Kidney (tissue), 14 donors: ENCODE data around the gene LRFN4. TPM values are rescaled to one million over a fixed set of nuclear protein-coding genes. Genes with fewer than 3 reads are reported as not detected.

ENCODE experiments used
- DNase-seq, 5 donors: peaks; one replicate each; pipeline ENCODE4 v3.0.0-alpha.2; 2013 to 2020
- FAIRE-seq: peaks from 2 replicates; lab custom pipeline; 2012; peaks lifted over from hg19 to GRCh38; lab: Jason Lieb, UNC
- H3K27ac ChIP-seq, 2 donors: one replicate each; pipeline ENCODE4 v1.7.0; 2013; ENCODE audit warnings: low read depth in 2 of 2, low read length in 2 of 2, inconsistent platforms in 1 of 2
- H3K27me3 ChIP-seq: one replicate; pipeline ENCODE4 v1.7.1; 2013; ENCODE audit warnings: low read length, inconsistent platforms; ENCODE audit not compliant: control insufficient read depth, insufficient read depth
- H3K36me3 ChIP-seq, 3 donors: one replicate each; pipeline versions ENCODE4 v1.7.0 to v1.7.1; 2013; ENCODE audit warnings: low read length in 3 of 3, control low read depth in 1 of 3, inconsistent platforms in 1 of 3; ENCODE audit not compliant: insufficient read depth in 3 of 3, control insufficient read depth in 2 of 3
- H3K4me1 ChIP-seq, 3 donors: one replicate each; pipeline versions ENCODE4 v1.7.0 to v1.7.1; 2013; ENCODE audit warnings: low read length in 3 of 3, inconsistent platforms in 1 of 3, low read depth in 1 of 3; ENCODE audit not compliant: control insufficient read depth in 2 of 3, insufficient read depth in 2 of 3
- H3K4me3 ChIP-seq, 3 donors: one replicate each; pipeline versions ENCODE4 v1.7.0 to v1.8.1; 2013; ENCODE audit warnings: low read length in 3 of 3, control low read depth in 1 of 3, inconsistent platforms in 1 of 3
- H3K9ac ChIP-seq, 3 donors: one replicate each; pipeline versions ENCODE4 v1.7.0 to v1.7.1; 2013; ENCODE audit warnings: low read length in 3 of 3, control low read depth in 1 of 3, inconsistent platforms in 1 of 3
- H3K9me3 ChIP-seq, 3 donors: one replicate each; pipeline versions ENCODE4 v1.7.0 to v1.7.1; 2013; ENCODE audit warnings: low read length in 3 of 3, control low read depth in 1 of 3, inconsistent platforms in 1 of 3; ENCODE audit not compliant: control insufficient read depth in 2 of 3, insufficient read depth in 1 of 3
- CTCF ChIP-seq: IDR thresholded peaks from 3 replicates; pipeline ENCODE4 v1.5.1; 2012; ENCODE audit warnings: mild to moderate bottlenecking, moderate library complexity, borderline replicate concordance; ENCODE audit not compliant: insufficient read depth; ENCODE audit errors: extremely low read depth
- intact Hi-C: fragments of 100-400 bp; cut with DNase I; formaldehyde crosslinking; loops from one replicate; pipeline ENCODE4 v1.11.1; 2022
- polyA plus RNA-seq: library from polyadenylated mRNA; stranded (reverse); fragments of 350-450 nt; fragmentation: Illumina TruSeq; extraction: RNeasy Lipid Tissue Mini Kit (QIAGEN cat#74804); gene quantifications from one replicate; pipeline ENCODE4 v1.2.3, GENCODE V29; 2014; ENCODE audit warnings: low read depth, low replicate concordance; ENCODE audit not compliant: insufficient read depth
- total RNA-seq: library from RNA; stranded (reverse); fragmentation: NEBNext Ultra II Directional; extraction: Animal tissue kit (Norgen Biotek cat#: 25700); gene quantifications from one replicate; pipeline ENCODE4 v1.2.1, GENCODE V29; 2021
- donor health status: control.
- donor health status: control.
- donor health status: control.
- donor health status: control.
- donor health status: control.
- donor health status: DM: yes; HTN: yes; CAD: no.
- donor health status: Normal renal cell carcinoma (clear cell type).

LRFN4 gene
- total and polyA plus RNA-seq, 2 donors from 2014 or later, result 6.8 to 22.3 TPM

- Histone ChIP-seq H3K36me3 (no peaks in the 10 kb centered on the region), H3K27me3 (no peaks in the 10 kb centered on the region), H3K27ac (no peak overlapping the region), H3K9me3 (no peaks in the 10 kb centered on the region), H3K4me1 (no peaks in the 10 kb centered on the region), H3K4me3 (no peak overlapping the region), H3K9ac (no peak overlapping the region)
- TF ChIP-seq CTCF, result no peak
- intact Hi-C loops, result no loop called here
- DNase-seq (no peak), FAIRE-seq (no peak)
Observed at GRCh38 chr11:66891851-66892660, 35.2 kb downstream of the LRFN4 start.

GRCh38 chr11:66892911-66893310 is 36.0 kb downstream of the LRFN4 start:
- TF ChIP-seq CTCF, result no peak

GRCh38 chr11:66894141-66894540 is 37.3 kb downstream of the LRFN4 start:
- no peak overlapping the region for H3K4me3 ChIP-seq
- no peaks in the 10 kb centered on the region for H3K4me1 ChIP-seq
- H3K9me3 ChIP-seq, result no peaks in the 10 kb centered on the region
- H3K27ac ChIP-seq, result no peak overlapping the region
- intact Hi-C loops, result no loop called here
- H3K27me3 ChIP-seq, result no peaks in the 10 kb centered on the region
- no peaks in the 10 kb centered on the region for H3K36me3 ChIP-seq
- H3K9ac ChIP-seq, result no peak overlapping the region
- no peak for DNase-seq
- no peak for FAIRE-seq
- TF ChIP-seq CTCF, result no peak

More at GRCh38 chr11:66892911-66893310, 36.0 kb downstream of the LRFN4 start:
- DNase-seq (peak in 4 of 5 donors; percentile 75 to 84 (median 80)), FAIRE-seq (no peak)
- Histone ChIP-seq H3K4me1 (no peaks in the 10 kb centered on the region), H3K27me3 (no peaks in the 10 kb centered on the region), H3K4me3 (no peak overlapping the region), H3K36me3 (no peaks in the 10 kb centered on the region), H3K27ac (no peak overlapping the region), H3K9ac (no peak overlapping the region), H3K9me3 (no peaks in the 10 kb centered on the region)
- intact Hi-C loops, result no loop called here
